Measurements from ENCODE around the gene TYMS.

Gene TYMS

DNA sequence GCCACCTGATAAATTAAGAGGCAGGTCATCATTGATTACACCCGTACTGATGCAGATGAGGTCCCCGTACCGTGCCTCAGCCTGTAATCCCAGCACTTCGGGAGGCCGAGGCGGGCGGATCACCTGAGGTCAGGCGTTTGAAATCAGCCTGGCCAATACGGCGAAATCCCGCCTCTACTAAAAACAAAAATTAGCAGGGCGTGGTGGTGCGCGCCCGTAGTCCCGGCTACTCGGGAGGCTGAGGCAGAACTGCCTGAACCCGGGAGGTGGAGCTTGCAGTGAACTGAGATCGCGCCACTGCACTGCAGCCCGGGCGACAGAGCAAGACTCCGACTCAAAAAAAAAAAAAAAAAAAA is 55.7 kb downstream of the TYMS start:
- DNase-seq = no peak

DNA sequence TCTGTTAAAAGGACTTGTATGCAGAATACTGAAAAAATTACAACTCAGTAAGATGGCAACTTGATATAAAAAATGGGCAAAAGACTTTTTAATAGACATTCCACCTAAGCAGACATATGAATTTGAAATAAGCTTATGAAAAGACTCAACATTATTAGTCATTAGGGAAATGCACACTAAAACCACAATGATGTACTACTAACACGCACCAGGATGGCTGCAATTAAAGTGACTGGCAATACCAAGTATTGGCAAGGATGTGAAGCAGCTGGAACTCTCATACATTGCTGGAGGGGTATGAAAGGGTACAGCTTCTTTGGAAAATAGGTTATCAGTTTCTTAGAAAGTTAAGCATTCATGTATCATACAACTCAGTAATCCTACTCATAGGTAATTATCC is 58.2 kb downstream of the TYMS start:
- DNase-seq = peak; percentile 71

DNA sequence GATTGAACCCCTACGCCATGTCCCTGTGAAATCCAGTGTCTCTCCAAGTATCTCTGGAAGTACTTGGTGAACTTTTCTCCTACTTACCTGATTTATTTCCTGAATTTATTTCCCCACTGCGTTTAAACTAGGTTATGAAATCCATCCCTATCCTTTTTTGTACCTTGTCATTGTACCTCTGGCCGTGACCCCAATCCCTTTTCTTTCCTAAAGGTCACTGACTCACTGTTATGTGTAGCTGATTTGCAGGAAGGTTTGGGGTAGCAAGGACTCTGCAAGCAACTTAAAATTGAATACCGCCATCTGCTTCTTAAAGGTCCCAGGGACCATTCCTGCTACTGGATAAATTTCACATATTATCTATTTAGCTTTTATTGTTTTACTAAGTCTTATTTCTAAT is 59.5 kb downstream of the TYMS start:
- no peak for DNase-seq
